HepG2 (cell line): ENCODE data around the gene ERP44.

Experiments used
- ARNT ChIP-seq: fragments of 450-650 bp; IDR thresholded peaks from 2 replicates; pipeline ENCODE4 v1.6.1; 2017
- CTCF ChIP-seq: sonication (generic); formaldehyde crosslinking; IDR thresholded peaks from 2 replicates; pipeline ENCODE4 v1.5.0; 2020; ENCODE audit warnings: mild to moderate bottlenecking, missing genetic modification reagents, moderate library complexity
- TBP ChIP-seq: sonication (generic); formaldehyde crosslinking; IDR thresholded peaks from 2 replicates; pipeline ENCODE4 v1.5.0; 2020; ENCODE audit warnings: missing genetic modification reagents
- TF ChIP-seq, protein P1 (sequence below), 2 experiments: sonication (generic) in 1 of 2; formaldehyde crosslinking in 1 of 2; IDR thresholded peaks; 2 replicates each; pipeline versions ENCODE4 v1.4.0 to v1.6.1; 2018 to 2020; ENCODE audit warnings: missing genetic modification reagents in 2 of 2, borderline replicate concordance in 1 of 2, low read depth in 1 of 2, mild to moderate bottlenecking in 1 of 2, missing biosample characterization in 1 of 2

GRCh38 chr9:100131216-100131615, 32.4 kb upstream of the ERP44 start:
- TF ChIP-seq ARNT (no peak), TBP (CRISPR knock-in tag) (no peak), CTCF (no peak)
- TF ChIP-seq, protein P1, sequence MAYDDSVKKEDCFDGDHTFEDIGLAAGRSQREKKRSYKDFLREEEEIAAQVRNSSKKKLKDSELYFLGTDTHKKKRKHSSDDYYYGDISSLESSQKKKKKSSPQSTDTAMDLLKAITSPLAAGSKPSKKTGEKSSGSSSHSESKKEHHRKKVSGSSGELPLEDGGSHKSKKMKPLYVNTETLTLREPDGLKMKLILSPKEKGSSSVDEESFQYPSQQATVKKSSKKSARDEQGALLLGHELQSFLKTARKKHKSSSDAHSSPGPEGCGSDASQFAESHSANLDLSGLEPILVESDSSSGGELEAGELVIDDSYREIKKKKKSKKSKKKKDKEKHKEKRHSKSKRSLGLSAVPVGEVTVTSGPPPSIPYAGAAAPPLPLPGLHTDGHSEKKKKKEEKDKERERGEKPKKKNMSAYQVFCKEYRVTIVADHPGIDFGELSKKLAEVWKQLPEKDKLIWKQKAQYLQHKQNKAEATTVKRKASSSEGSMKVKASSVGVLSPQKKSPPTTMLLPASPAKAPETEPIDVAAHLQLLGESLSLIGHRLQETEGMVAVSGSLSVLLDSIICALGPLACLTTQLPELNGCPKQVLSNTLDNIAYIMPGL (CRISPR knock-in tag; IDR thresholded peaks at IDR 0.05; ENCODE audit: borderline replicate concordance in 1 of 2, low read depth in 1 of 2) = no peak
